ENCODE measurements around the gene TRIM4.

GRCh38 chr7:99860281-99861127, 58.8 kb downstream of the TRIM4 start:
- no peak for TF ChIP-seq CTCF (conservative IDR thresholded peaks at IDR 0.05; ENCODE audit: low read length)
- TF ChIP-seq EZH2phosphoT487 (IDR thresholded peaks at IDR 0.05; ENCODE audit: borderline replicate concordance) = no peak
